Lower lobe of right lung (tissue), 2 donors: ENCODE results near the gene BMP8A. TPM values are rescaled to one million over a fixed set of nuclear protein-coding genes. Genes with fewer than 3 reads are reported as not detected.

ENCODE experiments used
- ATAC-seq, 2 donors: fragments of 200-7000 bp; cut with Tn5 transposase; one replicate each; pipeline ENCODE4 v1.9.1; 2020 to 2022; ENCODE audit warnings: mild to moderate bottlenecking in 2 of 2, moderate library complexity in 2 of 2
- DNase-seq: peaks from one replicate; pipeline ENCODE4 v3.0.0-alpha.2; 2020
- H3K27ac ChIP-seq: fragments of 200-600 bp; one replicate; pipeline ENCODE4 v1.8.0; 2022
- H3K27me3 ChIP-seq: fragments of 200-600 bp; one replicate; pipeline ENCODE4 v1.8.0; 2022; ENCODE audit warnings: low read depth
- H3K36me3 ChIP-seq: fragments of 200-600 bp; one replicate; pipeline ENCODE4 v1.8.0; 2022; ENCODE audit warnings: mild to moderate bottlenecking
- H3K4me1 ChIP-seq: fragments of 200-600 bp; one replicate; pipeline ENCODE4 v1.8.0; 2022
- H3K4me3 ChIP-seq: fragments of 200-600 bp; one replicate; pipeline ENCODE4 v1.8.0; 2022; ENCODE audit warnings: mild to moderate bottlenecking
- H3K9me3 ChIP-seq: fragments of 200-600 bp; one replicate; pipeline ENCODE4 v1.8.0; 2022
- CTCF ChIP-seq: fragments of 200-600 bp; IDR thresholded peaks from one replicate; pipeline ENCODE4 v1.8.0; 2022; ENCODE audit warnings: antibody characterized with exemption, mild to moderate bottlenecking
- intact Hi-C: fragments of 100-400 bp; cut with DNase I; formaldehyde crosslinking; loops from one replicate; pipeline ENCODE4 v1.11.0; 2022
- total RNA-seq: library from RNA; stranded (reverse); fragmentation: NEBNext Ultra II Directional; extraction: Animal tissue kit (Norgen Biotek cat#: 25700); gene quantifications from one replicate; pipeline ENCODE4 v1.2.1, GENCODE V29; 2021
- donor health status: DM: no; HTN: yes; CAD: no; lungs with severe emphysema.

Gene BMP8A
- total RNA-seq, 1 donor from 2014 or later, result not detected

- no peak for TF ChIP-seq CTCF
- H3K36me3 ChIP-seq, result peaks cover 100% of the 10 kb centered on the region
- H3K27ac ChIP-seq, result no peak overlapping the region
- no peak overlapping the region for H3K4me3 ChIP-seq
- no peaks in the 10 kb centered on the region for H3K27me3 ChIP-seq
- DNase-seq (no peak), ATAC-seq (no peak)
- H3K9me3 ChIP-seq, result no peaks in the 10 kb centered on the region
- H3K4me1 ChIP-seq, result no peaks in the 10 kb centered on the region
- intact Hi-C loops, result no loop called here
Measured at GRCh38 chr1:39452081-39452480, 39.4 kb upstream of the BMP8A start.

- DNase-seq, result no peak
- TF ChIP-seq CTCF, result no peak
- no peaks in the 10 kb centered on the region for H3K4me1 ChIP-seq
- H3K27me3 ChIP-seq, result no peaks in the 10 kb centered on the region
- ATAC-seq, result no peak
- peaks cover 100% of the 10 kb centered on the region for H3K36me3 ChIP-seq
- intact Hi-C loops, result no loop called here
- H3K9me3 ChIP-seq, result no peaks in the 10 kb centered on the region
- no peak overlapping the region for H3K4me3 ChIP-seq
- no peak overlapping the region for H3K27ac ChIP-seq
Measured at GRCh38 chr1:39452540-39452939, 38.9 kb upstream of the BMP8A start.

- Histone ChIP-seq H3K27ac (peak overlapping the region; percentile 4), H3K4me3 (no peak overlapping the region), H3K36me3 (peaks cover 100% of the 10 kb centered on the region), H3K4me1 (no peaks in the 10 kb centered on the region), H3K9me3 (no peaks in the 10 kb centered on the region), H3K27me3 (no peaks in the 10 kb centered on the region)
- ATAC-seq, result peak; percentile 34 to 55
- TF ChIP-seq CTCF, result no peak
- peak; percentile 61 for DNase-seq
- intact Hi-C loops, result no loop called here
Measured at GRCh38 chr1:39453603-39454002, 37.8 kb upstream of the BMP8A start.

- intact Hi-C loops, result no loop called here
Measured at GRCh38 chr1:39458991-39459390, 32.4 kb upstream of the BMP8A start.

GRCh38 chr1:39462074-39462473 lies 29.4 kb upstream of the BMP8A start:
- DNase-seq (no peak), ATAC-seq (no peak)
- peaks cover 100% of the 10 kb centered on the region for H3K36me3 ChIP-seq
- H3K27me3 ChIP-seq, result no peaks in the 10 kb centered on the region
- no peak for TF ChIP-seq CTCF
- intact Hi-C loops, result no loop called here
- no peaks in the 10 kb centered on the region for H3K4me1 ChIP-seq
- H3K9me3 ChIP-seq, result no peaks in the 10 kb centered on the region
- H3K27ac ChIP-seq, result no peak overlapping the region
- no peak overlapping the region for H3K4me3 ChIP-seq

More at GRCh38 chr1:39458991-39459390, 32.4 kb upstream of the BMP8A start:
- DNase-seq (no peak), ATAC-seq (no peak)
- Histone ChIP-seq H3K36me3 (peaks cover 100% of the 10 kb centered on the region), H3K9me3 (no peaks in the 10 kb centered on the region), H3K4me3 (no peak overlapping the region), H3K27ac (no peak overlapping the region), H3K27me3 (no peaks in the 10 kb centered on the region), H3K4me1 (no peaks in the 10 kb centered on the region)
- TF ChIP-seq CTCF, result no peak
